Activated CD4-positive, CD25-positive, alpha-beta regulatory T cell treated with anti-CD3 and anti-CD28 coated beads, Interleukin-2, amount 50 U/mL, for 72 hours (primary cell): Measurements from ENCODE around the gene UBR7.
"Not testable (repeated sequence)": the region's sequence is repeated elsewhere in the genome, so short reads cannot be mapped to it uniquely, and the experiment has no call there.

Source experiments
- DNase-seq: peaks from one replicate; pipeline ENCODE4 v3.0.0; 2021

Gene UBR7

GRCh38 chr14:93195316-93195999 lies 11.6 kb upstream of the UBR7 start:
- DNase-seq, result no peak

GRCh38 chr14:93199031-93199430 lies 8.0 kb upstream of the UBR7 start:
- no peak for DNase-seq

GRCh38 chr14:93200553-93200952 lies 6.5 kb upstream of the UBR7 start:
- DNase-seq, result no peak

- no peak for DNase-seq
These were observed 5.8 kb upstream of the UBR7 start for GRCh38 chr14:93201155-93201704.

- DNase-seq, result no peak
These were observed 632 bp downstream of the UBR7 start for GRCh38 chr14:93207468-93208308.

- no peak for DNase-seq
These were observed 5.4 kb downstream of the UBR7 start for GRCh38 chr14:93212432-93212831.

- no peak for DNase-seq
These were observed 7.5 kb downstream of the UBR7 start for GRCh38 chr14:93214598-93214997.

GRCh38 chr14:93219103-93219726 lies 12.2 kb downstream of the UBR7 start:
- no peak for DNase-seq

GRCh38 chr14:93220509-93220908 lies 13.5 kb downstream of the UBR7 start:
- DNase-seq, result no peak

- DNase-seq, result no peak
These were observed 16.5 kb downstream of the UBR7 start for GRCh38 chr14:93223565-93223964.

- no peak for DNase-seq
These were observed 21.5 kb downstream of the UBR7 start for GRCh38 chr14:93228550-93228949.

GRCh38 chr14:93230539-93230938 lies 23.5 kb downstream of the UBR7 start:
- DNase-seq, result no peak

- DNase-seq, result no peak
These were observed 24.3 kb downstream of the UBR7 start for GRCh38 chr14:93231129-93231979.

GRCh38 chr14:93232159-93232558 lies 25.1 kb downstream of the UBR7 start:
- DNase-seq, result no peak

GRCh38 chr14:93233078-93233477 lies 26.0 kb downstream of the UBR7 start:
- DNase-seq, result not testable (repeated sequence)

- DNase-seq, result no peak
These were observed 27.7 kb downstream of the UBR7 start for GRCh38 chr14:93234798-93235197.

GRCh38 chr14:93239869-93240677 lies 33.0 kb downstream of the UBR7 start:
- no peak for DNase-seq

GRCh38 chr14:93240678-93241000 lies 33.6 kb downstream of the UBR7 start:
- DNase-seq, result no peak

GRCh38 chr14:93245764-93246420 lies 38.8 kb downstream of the UBR7 start:
- no peak for DNase-seq

GRCh38 chr14:93246534-93246933 lies 39.5 kb downstream of the UBR7 start:
- DNase-seq, result no peak

GRCh38 chr14:93249128-93249831 lies 42.2 kb downstream of the UBR7 start:
- no peak for DNase-seq
